Neural crest cell (in vitro differentiated cells): ENCODE measurements around the gene CEP131. TPM values are rescaled to one million over a fixed set of nuclear protein-coding genes. Genes with fewer than 3 reads are reported as not detected.
"Not testable (repeated sequence)": the region's sequence is repeated elsewhere in the genome, so short reads cannot be mapped to it uniquely, and the experiment has no call there.

Experiments
- DNase-seq: peaks from one replicate; pipeline ENCODE4 v3.0.0; 2021; ENCODE audit warnings: low read depth, mixed read lengths, low spot score
- H3K27ac Mint-ChIP-seq: one replicate; pipeline ENCODE4 v1.8.0; 2021; ENCODE audit warnings: mild to moderate bottlenecking, mixed read lengths; ENCODE audit not compliant: unreplicated experiment
- H3K27me3 Mint-ChIP-seq: 2 replicates; pipeline ENCODE4 v1.8.0; 2021; ENCODE audit warnings: low read depth, mild to moderate bottlenecking, mixed read lengths
- H3K36me3 Mint-ChIP-seq: 2 replicates; pipeline ENCODE4 v1.8.0; 2021; ENCODE audit warnings: low read depth, mild to moderate bottlenecking, mixed read lengths
- H3K4me1 Mint-ChIP-seq: 2 replicates; pipeline ENCODE4 v1.8.0; 2021; ENCODE audit warnings: mixed read lengths
- H3K4me3 Mint-ChIP-seq: one replicate; pipeline ENCODE4 v1.8.0; 2021; ENCODE audit warnings: mild to moderate bottlenecking, mixed read lengths
- H3K9me3 Mint-ChIP-seq: 2 replicates; pipeline ENCODE4 v1.8.0; 2021; ENCODE audit warnings: mixed read lengths
- CTCF ChIP-seq: fragments of 200-600 bp; sonication (generic); conservative IDR thresholded peaks from 2 replicates; pipeline ENCODE4 v1.5.0; 2021; ENCODE audit warnings: antibody characterized with exemption, mild to moderate bottlenecking
- total RNA-seq: library from RNA; stranded (reverse); gene quantifications from 2 replicates; pipeline ENCODE4 v1.2.1, GENCODE V29; 2021

The CEP131 gene
- total RNA-seq, 1 donor from 2014 or later, result 42.5 TPM

GRCh38 chr17:81154961-81155360 lies 67.8 kb downstream of the CEP131 start:
- no peak overlapping the region for H3K27ac Mint-ChIP-seq
- no peaks in the 10 kb centered on the region for H3K9me3 Mint-ChIP-seq
- no peak for TF ChIP-seq CTCF
- no peaks in the 10 kb centered on the region for H3K36me3 Mint-ChIP-seq
- H3K4me3 Mint-ChIP-seq, result no peak overlapping the region
- no peak for DNase-seq
- H3K4me1 Mint-ChIP-seq, result peaks cover 3% of the 10 kb centered on the region
- no peaks in the 10 kb centered on the region for H3K27me3 Mint-ChIP-seq

GRCh38 chr17:81154016-81154415 lies 68.7 kb downstream of the CEP131 start:
- not testable (repeated sequence) for H3K27ac Mint-ChIP-seq, H3K9me3 Mint-ChIP-seq, H3K4me1 Mint-ChIP-seq, H3K27me3 Mint-ChIP-seq, H3K36me3 Mint-ChIP-seq, DNase-seq, H3K4me3 Mint-ChIP-seq

- Mint-ChIP-seq H3K9me3 (no peaks in the 10 kb centered on the region), H3K4me1 (peaks cover 3% of the 10 kb centered on the region), H3K27me3 (no peaks in the 10 kb centered on the region), H3K4me3 (no peak overlapping the region), H3K36me3 (no peaks in the 10 kb centered on the region), H3K27ac (no peak overlapping the region)
- no peak for TF ChIP-seq CTCF
- no peak for DNase-seq
These were observed 69.4 kb downstream of the CEP131 start for GRCh38 chr17:81153340-81153803.

- no peak overlapping the region for H3K4me3 Mint-ChIP-seq
- H3K4me1 Mint-ChIP-seq, result peaks cover 3% of the 10 kb centered on the region
- H3K27ac Mint-ChIP-seq, result no peak overlapping the region
- no peaks in the 10 kb centered on the region for H3K9me3 Mint-ChIP-seq
- H3K27me3 Mint-ChIP-seq, result no peaks in the 10 kb centered on the region
- DNase-seq, result no peak
- no peaks in the 10 kb centered on the region for H3K36me3 Mint-ChIP-seq
- no peak for TF ChIP-seq CTCF
These were observed 70.4 kb downstream of the CEP131 start for GRCh38 chr17:81152288-81152828.

GRCh38 chr17:81151278-81151677 lies 71.5 kb downstream of the CEP131 start:
- no peaks in the 10 kb centered on the region for H3K36me3 Mint-ChIP-seq
- no peak for TF ChIP-seq CTCF
- no peak overlapping the region for H3K27ac Mint-ChIP-seq
- no peak overlapping the region for H3K4me3 Mint-ChIP-seq
- no peaks in the 10 kb centered on the region for H3K9me3 Mint-ChIP-seq
- no peak for DNase-seq
- H3K4me1 Mint-ChIP-seq, result peaks cover 3% of the 10 kb centered on the region
- no peaks in the 10 kb centered on the region for H3K27me3 Mint-ChIP-seq

DNA sequence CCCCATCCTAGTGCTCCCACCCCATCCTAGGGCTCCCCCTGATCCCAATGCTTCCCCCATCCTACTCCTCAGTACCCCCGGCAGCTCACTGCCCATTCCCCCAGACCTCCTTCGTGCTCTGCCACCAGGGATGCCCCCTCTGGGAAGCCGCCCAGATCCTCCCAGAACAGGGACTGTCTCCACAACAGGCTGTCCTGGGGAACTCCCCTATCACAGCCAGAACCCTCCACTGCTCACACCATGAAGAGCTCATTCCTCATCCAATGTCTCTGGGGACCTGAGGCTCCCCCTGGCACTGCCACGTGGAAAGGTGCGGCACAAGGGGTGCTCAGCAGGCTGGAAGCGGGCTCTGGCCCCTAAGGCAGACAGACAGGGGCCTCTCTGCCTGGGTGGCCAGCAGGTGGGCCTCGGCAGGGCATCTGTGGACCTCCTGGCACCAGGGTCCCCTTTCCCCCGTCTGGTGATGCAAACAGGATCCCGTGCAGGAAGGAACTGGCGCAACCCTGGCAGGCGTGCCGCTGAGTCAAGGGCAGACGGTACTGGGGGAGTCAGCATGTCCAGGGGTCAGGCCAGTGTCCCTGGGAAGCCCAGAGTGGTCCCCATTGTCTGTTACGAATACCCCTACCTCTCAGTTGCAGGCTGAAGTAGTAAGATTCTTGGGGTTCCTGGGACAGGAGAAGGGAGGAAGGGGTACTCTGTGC lies 72.2 kb downstream of the CEP131 start:
- Mint-ChIP-seq H3K36me3 (no peaks in the 10 kb centered on the region), H3K9me3 (no peaks in the 10 kb centered on the region), H3K27ac (no peak overlapping the region), H3K4me3 (no peak overlapping the region), H3K27me3 (no peaks in the 10 kb centered on the region), H3K4me1 (peaks cover 3% of the 10 kb centered on the region)
- DNase-seq, result no peak
- TF ChIP-seq CTCF, result no peak
